ENCODE data around the gene PRSS2.

- TF ChIP-seq, protein P1, sequence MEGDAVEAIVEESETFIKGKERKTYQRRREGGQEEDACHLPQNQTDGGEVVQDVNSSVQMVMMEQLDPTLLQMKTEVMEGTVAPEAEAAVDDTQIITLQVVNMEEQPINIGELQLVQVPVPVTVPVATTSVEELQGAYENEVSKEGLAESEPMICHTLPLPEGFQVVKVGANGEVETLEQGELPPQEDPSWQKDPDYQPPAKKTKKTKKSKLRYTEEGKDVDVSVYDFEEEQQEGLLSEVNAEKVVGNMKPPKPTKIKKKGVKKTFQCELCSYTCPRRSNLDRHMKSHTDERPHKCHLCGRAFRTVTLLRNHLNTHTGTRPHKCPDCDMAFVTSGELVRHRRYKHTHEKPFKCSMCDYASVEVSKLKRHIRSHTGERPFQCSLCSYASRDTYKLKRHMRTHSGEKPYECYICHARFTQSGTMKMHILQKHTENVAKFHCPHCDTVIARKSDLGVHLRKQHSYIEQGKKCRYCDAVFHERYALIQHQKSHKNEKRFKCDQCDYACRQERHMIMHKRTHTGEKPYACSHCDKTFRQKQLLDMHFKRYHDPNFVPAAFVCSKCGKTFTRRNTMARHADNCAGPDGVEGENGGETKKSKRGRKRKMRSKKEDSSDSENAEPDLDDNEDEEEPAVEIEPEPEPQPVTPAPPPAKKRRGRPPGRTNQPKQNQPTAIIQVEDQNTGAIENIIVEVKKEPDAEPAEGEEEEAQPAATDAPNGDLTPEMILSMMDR (optimal IDR thresholded peaks at IDR 0.05 in 1 of 3, IDR thresholded peaks at IDR 0.05 in 1 of 3, conservative IDR thresholded peaks at IDR 0.05 in 1 of 3; ENCODE audit: extremely low read depth in 1 of 3, insufficient read depth in 2 of 3, low read length in 3 of 3), result no peak
- TF ChIP-seq EZH2 (IDR thresholded peaks at IDR 0.05; ENCODE audit: low read length), result no peak
Observed at GRCh38 chr7:142754681-142755575, 15.8 kb upstream of the PRSS2 start.

All from keratinocyte (primary cell).